COR-L47 (cell line): ENCODE results near the gene AFF3.

Experiments
- DNase-seq: peaks from one replicate; lab custom pipeline; 2025; lab: John Stamatoyannopoulos, UW

Gene AFF3

DNA sequence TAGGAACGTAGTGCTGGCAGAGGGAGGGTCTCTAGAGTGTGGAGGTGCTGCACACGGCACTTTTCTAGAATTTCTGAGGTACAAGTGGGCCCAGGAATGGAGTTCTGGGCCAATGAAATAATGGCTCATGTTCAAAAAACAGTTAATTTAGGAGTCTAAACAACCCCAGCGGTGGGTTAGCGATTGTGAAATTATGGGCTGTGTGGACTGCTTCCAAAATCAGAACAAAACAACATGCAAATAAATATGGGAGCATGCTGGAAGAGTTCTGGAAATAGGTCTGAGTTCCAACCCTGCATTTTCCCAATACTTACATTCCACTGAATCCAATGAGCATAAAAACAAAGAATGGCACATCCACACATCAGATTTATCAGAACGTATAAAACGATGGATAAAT, 317.6 kb downstream of the AFF3 start:
- DNase-seq, result no peak

DNA sequence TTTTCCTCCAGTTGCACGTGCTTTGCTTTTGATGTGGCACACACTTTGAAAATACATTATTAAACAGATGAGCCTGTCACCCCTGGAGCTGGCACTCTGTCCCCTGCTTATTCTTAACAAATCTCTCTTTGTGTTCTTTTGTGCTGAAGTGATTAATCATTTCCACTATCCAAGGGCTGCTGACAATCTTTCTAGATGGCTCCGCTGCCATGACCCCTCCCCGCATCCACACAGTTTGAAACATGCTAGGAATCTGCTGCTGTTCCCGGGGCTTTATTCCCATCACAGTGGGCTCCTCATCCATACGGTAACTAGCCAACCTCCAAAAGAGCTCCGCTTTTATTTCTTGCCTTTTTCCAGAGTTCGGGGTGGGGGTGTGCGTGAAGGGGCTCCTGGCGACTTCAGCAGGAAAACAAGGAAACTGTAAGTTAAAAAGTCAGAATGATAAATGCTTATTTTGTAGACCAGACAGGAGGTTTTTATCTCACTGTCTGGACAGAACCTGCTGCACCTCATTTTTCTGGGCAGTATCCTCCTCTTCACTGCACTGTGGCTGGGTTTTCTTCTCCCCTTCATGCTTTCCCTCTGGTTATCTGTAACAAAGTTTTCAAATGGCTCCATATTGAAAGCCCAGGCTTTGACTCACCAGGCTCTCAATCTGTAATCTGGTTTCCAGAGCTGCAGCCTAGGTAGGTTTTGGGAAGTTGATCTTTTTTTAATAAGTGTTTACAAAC, 319.7 kb downstream of the AFF3 start:
- no peak for DNase-seq

DNA sequence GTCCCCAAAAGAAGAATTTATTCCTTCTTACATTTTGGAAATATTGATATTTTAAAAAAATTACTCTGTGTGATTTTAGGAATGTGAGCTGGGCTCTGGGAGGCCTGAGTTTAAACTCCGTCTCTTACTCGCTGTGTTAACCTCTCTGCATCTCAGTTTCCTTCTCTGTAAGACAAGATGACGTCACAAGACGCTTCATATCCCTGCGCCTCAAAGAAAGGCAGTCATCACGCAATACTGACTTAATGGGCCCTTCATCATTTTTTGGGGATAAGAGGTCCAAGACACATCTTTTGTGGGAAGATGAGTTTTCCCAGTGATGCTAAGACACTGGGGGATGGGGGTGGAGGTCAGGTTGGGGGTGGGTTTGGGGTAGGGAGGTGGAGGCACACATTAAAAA, 320.4 kb downstream of the AFF3 start:
- no peak for DNase-seq

DNA sequence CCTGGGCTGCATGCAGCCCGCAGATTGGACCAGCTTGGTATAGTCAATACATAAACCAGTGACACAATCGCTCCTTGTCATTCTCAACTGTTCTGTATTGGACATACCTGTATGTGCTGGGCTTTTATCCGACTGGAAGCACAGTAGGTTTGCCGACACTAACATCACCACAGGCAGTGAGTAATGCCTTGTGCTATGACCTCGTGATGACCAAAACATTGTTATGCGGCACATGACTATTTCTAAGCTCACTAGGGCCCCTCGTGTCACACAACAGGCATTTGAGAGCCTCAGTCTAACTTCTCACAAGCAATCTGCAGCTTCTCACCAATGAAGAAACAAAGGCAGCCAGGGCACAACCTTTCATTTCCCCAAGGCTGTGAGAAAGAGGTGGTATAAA, 320.8 kb downstream of the AFF3 start:
- DNase-seq, result no peak

DNA sequence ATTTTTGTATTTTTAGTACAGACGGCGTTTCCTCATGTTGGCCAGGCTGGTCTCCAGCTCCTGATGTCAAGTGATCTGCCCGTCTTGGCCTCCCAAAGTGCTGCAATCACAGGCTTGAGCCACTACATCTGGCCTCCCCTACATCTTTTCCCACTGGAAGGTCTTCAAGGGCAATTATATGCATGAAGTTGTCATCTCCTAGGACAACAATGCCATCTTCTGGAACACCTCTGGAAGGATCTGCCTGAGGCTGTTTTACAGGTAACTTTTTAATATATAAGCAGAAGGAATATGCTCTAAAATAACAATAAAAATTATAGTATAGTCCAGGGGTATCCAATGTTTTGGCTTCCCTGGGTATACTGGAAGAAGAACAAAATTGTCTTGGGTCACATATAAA, 321.4 kb downstream of the AFF3 start:
- DNase-seq, result no peak

- DNase-seq, result no peak
These were observed 322.6 kb downstream of the AFF3 start for GRCh38 chr2:99819766-99820165.

GRCh38 chr2:99818842-99819241, 323.5 kb downstream of the AFF3 start:
- DNase-seq, result peak; percentile 45

GRCh38 chr2:99816908-99817307, 325.5 kb downstream of the AFF3 start:
- no peak for DNase-seq

DNA sequence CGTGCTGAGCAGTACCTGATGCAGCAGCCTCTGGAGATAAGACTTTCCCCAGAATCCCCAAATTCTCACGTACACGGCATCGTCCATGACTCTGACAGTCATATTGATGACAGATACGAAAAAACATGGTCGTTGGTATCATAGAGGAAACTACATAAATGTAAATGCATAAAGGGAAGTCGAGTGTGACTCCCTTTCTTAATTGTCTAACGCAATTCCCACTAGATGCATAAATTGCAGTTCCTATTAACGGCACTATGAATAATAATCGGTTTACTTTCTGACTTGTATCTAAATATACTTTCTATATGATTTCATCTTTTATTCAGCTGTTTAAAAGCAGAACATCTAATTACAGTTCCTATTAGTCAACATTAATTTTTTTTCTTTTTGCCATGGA, 330.0 kb downstream of the AFF3 start:
- DNase-seq, result no peak

GRCh38 chr2:99811544-99811943, 330.8 kb downstream of the AFF3 start:
- DNase-seq, result no peak

DNA sequence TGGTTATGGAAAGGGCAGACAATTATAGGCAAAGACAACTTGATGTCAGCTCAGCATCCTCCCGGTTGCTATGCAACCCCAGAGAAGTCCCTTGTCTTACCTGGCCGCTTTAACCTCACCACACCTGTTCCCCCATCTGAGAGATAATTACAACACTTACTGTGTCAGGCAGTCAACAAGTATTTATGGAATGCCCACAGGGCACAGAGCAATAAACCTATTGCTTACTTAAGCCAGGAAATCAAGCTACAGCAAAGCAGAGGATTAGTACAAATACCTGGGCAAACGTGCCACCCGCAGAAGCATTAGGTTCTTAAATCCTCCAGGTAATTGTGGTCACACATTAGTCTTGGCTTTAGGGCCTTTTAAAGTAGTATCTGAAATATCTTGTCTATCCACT, 332.2 kb downstream of the AFF3 start:
- DNase-seq, result peak; percentile 62

- DNase-seq, result no peak
These were observed 333.0 kb downstream of the AFF3 start for GRCh38 chr2:99809259-99809900.

GRCh38 chr2:99808361-99809200, 333.8 kb downstream of the AFF3 start:
- DNase-seq, result no peak

DNA sequence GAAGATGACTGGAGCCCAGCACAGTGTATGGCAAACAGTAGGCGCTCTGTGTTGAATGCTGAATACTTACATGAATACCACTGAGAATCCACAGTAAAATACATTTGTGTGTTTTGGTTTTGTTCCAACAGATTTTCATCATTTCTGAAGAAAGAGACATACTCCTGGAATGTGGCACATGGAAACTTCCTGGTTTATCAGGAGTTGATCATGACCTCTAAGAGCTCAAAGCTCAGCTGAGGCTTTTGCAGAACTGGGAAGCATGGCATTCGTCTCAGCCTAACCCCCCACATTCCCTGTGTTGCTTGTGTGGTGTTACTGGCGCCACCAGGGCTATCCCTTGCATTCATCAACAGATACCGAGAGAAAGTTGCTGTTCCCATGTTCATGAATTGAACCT, 335.6 kb downstream of the AFF3 start:
- DNase-seq, result no peak

DNA sequence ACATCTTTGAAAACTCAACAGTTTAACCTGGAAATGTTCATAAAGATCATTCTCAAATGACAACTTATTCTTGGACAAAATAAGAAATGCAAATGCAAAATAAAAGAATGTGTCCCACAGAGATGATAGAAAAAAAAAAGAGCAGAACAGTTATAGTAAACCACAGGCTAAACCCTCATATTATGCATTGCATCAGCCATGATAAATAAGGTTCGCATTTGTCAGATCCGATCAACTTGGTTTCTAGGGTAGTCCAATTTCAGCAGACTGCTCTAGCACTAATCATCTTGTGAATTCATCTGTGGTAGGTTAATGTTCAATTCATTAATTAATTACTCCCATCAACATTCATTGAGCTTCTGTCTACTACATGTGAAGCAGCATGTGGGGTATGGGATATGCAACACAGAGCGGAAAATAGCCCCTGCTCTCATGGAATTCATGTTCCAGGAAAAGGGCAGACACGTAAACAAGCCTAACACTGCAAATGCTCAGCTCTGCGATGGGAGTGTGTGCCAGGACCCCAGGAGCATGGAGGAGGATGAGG, 336.4 kb downstream of the AFF3 start:
- no peak for DNase-seq

GRCh38 chr2:99803846-99804245, 338.5 kb downstream of the AFF3 start:
- DNase-seq, result no peak

- no peak for DNase-seq
These were observed 339.7 kb downstream of the AFF3 start for GRCh38 chr2:99802734-99803133.

DNA sequence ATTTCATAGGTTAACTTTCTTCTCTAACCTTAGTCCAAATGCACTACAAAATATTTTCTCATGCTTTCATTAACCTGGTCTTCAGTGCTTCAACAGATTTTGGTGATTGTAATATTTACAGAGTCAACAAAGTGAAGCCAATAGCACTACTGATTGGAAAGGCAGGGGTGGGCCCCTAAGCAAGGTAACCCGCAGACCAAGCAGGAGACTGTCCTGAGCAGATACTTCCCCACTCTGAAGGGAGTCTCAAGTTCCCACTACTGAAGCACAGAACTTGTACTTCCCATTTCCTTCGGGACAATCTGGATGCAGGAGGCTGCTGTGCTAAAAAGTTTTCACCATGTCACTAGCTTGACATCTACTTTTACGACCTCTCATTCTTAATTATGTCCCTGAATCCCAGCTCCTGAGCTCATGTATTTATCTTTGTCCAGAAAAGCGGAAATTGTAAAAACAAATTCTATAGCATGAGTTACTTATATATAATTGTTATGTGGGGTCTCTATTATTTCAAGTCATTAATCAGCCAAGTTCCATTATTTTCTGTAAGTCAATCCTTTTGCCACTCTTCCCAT, 341.0 kb downstream of the AFF3 start:
- no peak for DNase-seq

DNA sequence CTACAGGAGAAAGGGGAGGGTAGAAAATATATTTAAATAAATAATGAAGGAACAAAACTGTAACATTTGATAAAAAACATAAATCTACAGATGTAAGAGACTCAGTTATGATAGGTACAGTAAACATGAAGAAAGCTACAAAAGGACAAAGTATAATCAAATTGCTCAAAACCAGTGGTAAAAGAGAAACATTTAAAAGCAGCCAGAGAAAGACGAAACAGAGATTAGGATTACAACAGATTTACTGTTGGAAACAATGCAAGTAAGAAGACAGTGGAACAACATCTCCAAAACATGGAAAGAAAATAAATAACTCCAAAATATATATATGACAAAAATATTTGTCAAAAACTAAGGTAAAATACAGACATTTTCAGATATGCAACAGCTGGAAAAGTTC, 344.9 kb downstream of the AFF3 start:
- no peak for DNase-seq

DNA sequence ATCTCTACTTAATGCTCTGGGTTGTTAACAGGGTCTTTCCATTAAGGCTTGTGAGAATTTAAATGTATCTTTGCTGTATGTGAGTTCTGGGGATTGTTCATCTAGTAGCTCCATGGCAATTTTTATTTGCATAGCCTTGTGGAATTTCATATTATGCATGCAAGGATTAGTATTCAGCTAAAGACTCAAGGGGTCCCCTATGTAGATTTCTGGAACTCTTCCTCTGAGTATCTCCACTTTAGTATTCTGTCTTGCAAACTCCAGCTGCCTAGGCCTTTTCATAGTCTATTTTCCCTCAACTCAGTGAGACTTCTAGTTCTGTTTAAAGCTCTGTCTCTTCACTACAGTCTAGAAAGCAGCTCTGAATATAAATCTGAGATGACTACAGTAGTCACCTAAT, 348.0 kb downstream of the AFF3 start:
- no peak for DNase-seq

DNA sequence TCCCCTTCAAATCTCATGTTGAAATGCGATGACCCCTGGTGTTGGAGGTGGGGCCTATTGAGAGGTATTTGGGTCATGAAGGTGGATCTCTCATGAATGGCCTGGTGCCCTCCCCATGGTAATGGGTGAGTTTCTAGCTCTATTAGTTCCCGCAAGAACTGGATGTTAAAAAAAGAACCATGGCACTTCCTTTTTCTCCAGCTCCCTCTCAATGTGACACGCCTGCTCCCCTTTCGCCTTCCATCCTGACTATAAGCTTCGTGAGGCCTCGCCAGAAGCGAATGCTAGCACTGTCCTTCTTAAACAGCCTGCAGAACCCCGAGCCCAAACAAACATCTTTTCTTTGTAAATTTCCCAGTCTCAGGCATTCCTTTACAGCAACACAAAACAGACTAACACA, 349.4 kb downstream of the AFF3 start:
- DNase-seq, result no peak

- DNase-seq, result no peak
These were observed 352.5 kb downstream of the AFF3 start for GRCh38 chr2:99789849-99790248.
